Measurements from ENCODE around the gene NR2C1.
"Not testable (repeated sequence)": the region's sequence is repeated elsewhere in the genome, so short reads cannot be mapped to it uniquely, and the experiment has no call there.

NR2C1 gene

DNA sequence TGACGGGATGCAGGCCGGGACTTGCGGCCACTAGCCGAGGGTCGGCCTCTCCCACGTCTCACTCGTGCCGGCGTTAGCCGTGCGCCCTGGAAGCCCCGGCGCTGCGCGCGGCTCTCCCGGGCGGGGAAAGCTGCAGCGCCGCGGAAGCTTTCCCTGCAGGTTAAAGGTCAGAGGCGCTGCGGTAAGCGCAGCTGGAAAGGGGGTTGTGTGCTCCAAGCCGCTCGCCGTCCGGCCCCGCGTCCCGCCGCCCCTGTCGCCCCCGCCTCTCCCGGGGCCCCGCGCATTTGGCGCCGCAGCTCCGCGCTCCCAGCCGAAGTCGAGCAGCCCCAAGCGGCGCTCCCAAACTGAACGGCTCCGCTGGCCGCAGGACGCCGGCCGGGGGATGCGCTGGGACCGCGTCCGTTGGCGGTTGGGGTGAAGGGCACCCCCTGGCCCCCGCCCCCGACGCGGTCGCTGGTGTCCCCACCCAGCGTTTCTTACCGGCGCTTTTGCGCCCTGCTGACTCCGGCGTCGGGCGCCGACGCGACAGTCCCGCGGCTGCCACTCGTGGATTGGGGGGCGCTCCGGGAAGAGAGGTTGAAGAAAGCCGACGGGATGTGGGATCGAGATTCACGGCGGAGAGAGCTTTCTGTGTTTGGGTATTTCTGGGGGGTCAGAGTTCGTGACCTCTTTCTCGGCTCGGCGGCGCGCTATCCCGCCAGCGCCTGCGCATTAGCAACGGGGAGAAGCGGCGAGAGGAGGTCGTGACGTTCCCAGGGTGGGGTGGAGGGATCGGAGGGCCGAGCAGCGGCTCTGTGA lies at the start of gene NR2C1:
Gene NR2C1, minus strand, starts transcription at position 719 of the 798 bp plus-strand sequence. CDS start 6,234 bp downstream, outside the sequence.
- peak; percentile 26 to 95 (median 88) for DNase-seq

DNA sequence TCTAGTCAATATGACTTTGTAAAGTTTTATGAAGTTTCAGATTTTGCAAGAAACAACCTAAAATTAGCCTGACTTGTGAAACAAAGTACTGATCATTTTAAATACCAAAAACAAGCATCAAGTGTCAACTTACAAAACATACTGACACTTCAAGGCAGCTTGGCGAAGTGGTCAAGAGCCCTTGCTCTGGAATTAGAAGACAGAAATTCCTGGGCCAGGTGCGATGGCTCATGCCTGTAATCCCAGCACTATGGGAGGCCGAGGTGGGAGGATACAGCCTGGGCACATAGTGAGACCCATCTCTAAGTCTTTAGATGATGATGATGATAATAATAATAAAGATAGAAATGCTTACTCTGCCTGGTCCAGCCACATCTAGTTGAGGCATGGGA lies 45.4 kb upstream of the NR2C1 start:
- DNase-seq, result no peak

DNA sequence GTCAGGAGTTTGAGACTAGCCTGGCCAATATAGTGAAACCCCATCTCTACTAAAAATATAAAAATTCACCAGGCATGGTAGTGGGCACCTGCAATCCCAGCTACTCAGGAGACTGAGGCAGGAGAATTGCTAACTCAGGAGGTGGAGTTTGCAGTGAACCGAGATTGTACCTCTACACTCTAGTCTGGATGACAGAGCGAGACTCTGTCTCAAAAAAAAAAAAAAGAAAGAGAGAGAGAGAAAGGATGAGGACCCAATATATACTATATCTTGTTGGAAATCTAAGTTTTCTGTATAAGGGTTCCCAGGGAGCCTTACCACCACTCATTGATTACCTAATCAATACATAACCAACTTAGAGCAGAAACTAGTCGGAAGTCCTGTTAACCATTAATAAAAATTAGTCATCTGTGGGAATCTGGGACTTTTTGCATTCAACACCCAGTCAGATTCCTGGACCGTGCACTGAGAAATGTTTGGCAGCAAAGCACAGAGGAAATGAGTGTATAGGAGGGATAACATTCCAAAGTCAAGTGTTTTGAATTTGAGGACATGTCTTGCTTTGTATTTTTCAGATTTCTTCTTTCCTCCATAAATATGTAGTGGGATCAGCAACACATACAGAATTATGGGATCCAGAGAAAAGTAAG lies 44.8 kb upstream of the NR2C1 start:
- DNase-seq, result no peak

DNA sequence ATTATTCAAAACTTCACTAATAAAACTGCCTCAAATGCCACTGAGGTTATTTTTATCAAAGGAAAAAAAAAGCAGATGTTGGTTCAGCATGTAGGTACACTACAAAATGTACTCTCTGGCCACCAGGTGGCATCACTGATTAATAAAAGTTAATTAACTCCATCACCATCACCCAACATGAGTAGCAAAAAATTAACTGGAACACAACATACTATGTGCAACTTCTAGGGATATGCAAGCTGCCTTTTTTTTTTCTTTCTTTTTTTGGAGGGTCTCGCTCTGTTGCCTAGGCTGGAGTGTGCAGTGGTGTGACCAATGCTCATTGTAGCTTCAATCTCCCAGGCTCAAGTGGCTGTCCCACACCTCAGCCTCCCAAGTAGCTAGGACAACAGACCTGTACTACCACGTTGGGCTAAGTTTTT lies 43.8 kb upstream of the NR2C1 start:
- peak in 34 of 56 donors; percentile 1 to 78 (median 11) for DNase-seq

GRCh38 chr12:95116773-95117172 lies 43.4 kb upstream of the NR2C1 start:
- DNase-seq, result no peak

DNA sequence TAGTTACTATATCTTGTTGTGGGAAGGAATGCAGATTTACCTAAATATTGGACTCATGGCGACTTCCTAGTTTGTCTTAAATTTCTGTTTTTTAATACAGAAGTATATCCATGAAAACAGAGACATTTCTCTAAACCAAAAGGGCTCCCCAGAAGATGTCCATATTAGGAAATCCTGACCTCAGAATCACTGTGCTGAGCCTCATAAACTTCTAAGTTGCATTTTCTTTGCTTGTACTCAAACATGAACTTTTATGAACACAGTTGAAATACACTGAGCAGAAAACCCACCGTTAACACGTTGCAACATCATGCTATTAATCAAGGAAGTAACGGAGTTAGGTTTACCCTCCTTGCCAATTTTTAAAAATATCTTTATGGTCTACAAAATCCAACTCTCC lies 42.9 kb upstream of the NR2C1 start:
- DNase-seq, result no peak

GRCh38 chr12:95115641-95116040 lies 42.2 kb upstream of the NR2C1 start:
- DNase-seq, result no peak

GRCh38 chr12:95114766-95115405 lies 41.5 kb upstream of the NR2C1 start:
- peak in 2 of 56 donors; percentile 3 to 8 for DNase-seq

- no peak for DNase-seq
Measured at GRCh38 chr12:95107362-95107761, 33.9 kb upstream of the NR2C1 start.

DNA sequence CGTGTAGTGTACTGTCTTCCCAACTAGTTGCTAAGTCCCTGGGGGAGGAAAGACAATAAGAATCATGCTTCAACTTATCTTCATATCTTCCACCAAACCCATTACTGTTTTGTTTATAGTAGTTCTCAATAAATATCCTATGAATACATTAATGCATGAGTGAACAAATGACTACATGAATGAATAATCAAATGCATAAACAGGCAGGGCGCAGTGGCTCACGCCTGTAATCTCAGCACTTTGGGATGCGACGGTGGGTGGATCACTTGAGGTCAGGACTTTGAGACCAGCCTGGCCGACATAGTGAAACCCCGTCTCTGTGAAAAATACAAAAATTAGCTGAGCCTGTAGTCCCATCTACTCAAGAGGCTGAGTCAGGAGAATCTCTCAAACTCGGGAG lies 32.1 kb upstream of the NR2C1 start:
- no peak for DNase-seq

DNA sequence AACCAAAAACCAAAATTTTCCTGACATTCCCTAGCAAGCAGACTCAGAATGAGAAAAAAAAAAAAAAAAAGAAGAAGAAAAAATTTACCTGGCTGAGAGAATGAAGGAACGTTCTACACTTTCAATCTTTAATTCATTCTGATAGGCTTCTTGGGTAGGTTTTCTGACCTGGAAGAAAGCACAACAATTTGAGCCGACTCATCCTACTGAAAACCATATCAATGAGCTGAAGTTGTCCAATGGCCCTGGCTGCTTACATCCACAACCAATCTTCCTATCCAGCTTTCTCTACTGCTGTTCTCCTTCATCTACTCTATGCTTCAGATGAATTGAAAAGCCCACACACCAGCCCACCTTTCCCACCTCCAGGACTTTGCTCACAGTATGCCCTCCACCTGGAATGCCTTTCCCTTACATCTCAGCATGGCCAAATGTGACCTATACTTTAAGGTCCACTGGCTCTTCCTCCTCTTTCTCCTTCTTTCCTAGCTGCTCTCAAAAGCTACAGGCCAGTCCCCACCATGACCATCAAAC lies 31.6 kb upstream of the NR2C1 start:
- no peak for DNase-seq

DNA sequence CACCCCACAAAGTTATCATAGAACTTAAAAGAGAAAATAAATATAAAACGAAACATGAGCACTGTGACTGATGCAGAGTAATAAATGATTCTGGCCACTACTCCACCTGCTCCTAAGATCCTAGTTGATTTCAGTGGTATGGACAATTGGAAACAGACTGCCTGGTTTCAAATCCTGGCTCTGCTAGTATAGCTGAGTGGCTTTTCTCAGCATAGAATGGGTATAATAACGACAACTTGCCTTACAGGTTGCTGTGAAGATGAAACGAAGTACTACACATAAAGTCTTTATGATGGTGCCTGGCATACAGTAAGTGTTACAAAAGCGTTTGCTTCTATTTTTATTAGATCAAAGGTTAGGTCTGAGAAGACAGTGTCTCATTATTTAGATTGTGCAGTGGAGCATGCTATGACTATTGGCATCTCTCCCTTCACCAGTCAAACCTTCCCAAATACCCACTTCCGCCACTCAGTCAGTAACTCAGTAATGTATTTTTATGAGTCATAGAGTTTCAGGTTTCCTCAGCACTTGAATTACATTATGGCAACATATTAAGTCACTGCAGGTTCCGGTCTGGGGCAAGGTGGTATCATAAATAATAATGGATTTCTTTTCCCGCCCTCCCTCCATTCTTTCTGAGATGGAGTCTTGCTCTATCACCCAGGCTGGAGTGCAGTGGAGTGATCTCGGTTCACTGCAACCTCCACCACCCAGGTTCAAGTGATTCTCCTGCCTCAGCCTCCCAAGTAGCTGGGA lies 29.7 kb upstream of the NR2C1 start:
- no peak for DNase-seq

GRCh38 chr12:95101957-95102356 lies 28.5 kb upstream of the NR2C1 start:
- not testable (repeated sequence) for DNase-seq

DNA sequence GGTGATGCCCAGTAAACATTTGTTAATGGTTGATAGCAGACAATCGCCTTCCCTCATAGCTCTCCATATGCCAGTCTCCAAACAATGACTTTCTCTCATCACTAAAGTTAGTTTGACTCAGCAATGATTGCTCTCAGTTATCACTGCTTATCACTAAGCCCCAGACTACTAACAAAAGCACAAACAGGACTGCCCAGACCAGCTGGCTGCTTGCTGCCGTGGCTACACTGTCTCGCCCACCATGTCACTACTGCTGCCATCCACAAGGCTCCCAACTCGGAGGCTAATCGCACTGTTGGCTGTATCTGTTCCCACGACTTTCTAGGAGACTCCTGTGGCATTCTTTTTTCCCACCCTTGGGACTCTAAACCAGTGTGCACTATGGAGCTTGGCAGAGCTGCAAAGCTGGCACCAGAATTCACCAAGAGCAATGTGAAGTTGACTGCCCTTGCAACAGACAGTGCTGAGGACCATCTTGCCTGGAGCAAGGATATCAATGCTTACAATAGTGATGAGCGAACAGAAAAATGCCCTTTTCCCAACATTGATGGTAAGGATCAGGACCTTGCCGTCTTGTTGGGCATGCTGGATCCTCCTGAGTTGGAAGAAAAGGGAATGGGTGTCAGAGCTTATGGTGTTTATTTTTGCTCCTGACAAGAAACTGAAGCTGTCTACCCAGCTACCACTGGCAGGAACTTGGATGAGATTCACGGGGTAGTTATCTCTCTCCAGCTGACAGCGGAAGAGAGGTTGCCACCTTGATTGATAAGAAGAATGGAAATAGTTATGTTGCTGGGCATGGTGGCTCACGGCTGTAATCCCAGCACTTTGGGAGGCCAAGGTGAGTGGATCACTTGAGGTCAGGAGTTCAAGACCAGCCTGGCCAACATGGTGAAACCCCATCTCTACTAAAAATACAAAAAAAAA lies 27.1 kb upstream of the NR2C1 start:
- DNase-seq, result no peak

DNA sequence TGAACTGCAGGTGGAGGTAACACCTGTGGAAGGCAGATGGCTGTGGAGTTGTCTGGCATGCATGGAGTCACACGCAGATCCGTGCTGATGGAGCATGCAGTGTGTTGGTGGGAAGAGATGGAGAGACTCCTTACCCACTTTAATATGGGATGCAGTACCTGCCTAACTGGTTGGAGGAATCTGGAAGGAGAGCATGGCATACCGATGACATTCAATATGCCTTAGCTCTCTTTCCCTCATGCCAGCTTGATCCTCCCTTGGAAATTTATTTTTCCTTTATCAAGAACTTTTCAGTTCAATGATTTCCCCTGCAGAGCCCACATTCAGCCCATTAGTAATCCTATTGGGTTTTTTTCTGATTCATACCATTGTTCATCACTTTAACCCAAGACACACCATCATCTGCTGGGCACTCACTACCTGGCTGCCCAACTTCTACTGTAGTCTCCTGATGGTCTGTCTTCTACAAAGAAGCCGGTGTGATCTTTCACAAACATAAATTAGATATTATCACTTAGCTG lies 25.9 kb upstream of the NR2C1 start:
- DNase-seq, result no peak

DNA sequence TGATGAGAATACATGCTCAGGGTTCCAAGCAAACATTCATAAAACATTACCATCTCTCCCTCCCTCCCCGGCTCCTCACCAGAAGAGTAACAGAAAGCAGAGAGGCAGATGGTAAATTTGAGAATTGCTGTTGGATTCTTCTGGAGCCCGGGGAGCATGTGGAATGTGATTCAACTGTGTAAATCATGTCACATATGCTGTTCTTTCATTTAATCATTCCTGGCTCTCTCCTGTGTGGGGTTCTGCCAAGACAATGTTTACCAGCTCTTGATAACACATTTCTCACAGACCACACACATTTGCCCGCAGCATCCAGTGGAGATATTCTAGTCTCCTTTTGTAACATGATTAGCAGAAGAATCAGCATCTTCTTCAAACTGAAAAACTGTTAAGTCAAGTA lies 23.4 kb upstream of the NR2C1 start:
- no peak for DNase-seq

- DNase-seq, result no peak
Measured at GRCh38 chr12:95096378-95096777, 23.0 kb upstream of the NR2C1 start.

- not testable (repeated sequence) for DNase-seq
Measured at GRCh38 chr12:95095866-95096265, 22.4 kb upstream of the NR2C1 start.

DNA sequence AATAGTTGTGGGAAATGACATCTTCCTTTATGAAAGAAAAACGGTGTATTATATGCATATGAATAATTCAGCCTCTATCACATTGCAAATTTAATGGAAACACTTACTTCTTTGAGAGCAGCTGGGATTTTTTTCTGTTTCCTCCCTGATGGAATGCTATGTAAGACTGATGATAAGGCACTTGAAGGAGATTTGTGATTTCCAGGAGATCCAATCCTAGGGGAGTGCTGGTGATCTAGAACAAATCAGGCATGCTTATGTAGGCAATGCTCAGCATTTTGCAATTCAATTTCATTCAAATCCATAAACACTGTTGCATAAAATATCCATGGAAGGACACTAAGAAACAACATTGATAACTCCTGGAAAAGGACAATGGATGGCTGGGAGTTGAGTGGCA lies 16.0 kb upstream of the NR2C1 start:
- no peak for DNase-seq

DNA sequence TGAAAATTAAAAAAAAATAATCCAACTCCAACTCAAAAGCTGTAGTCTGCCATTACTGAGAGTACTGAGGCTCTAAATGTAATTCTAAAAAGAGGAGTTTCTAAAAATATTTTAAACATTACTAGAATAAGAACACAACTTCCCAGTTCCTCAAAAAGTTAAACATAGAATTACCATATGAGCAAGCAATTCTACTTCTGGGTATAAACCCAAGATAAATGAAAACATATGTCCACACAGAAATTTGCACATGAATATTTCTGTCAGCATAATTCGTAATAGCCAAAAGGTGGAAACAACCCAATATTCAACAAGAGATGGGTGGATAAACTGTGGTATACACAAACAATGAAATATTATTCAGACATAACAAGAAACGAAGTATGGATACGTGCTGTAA lies 15.0 kb upstream of the NR2C1 start:
- no peak for DNase-seq

Data from nucleus accumbens (tissue), 56 donors.